Mesenchymal stem cell (in vitro differentiated cells and primary cell): Measurements from ENCODE around the gene SLC39A8.

Experiments
- DNase-seq: peaks from one replicate; pipeline ENCODE4 v3.0.0-alpha.2; 2013
- H2AFZ ChIP-seq: one replicate; pipeline ENCODE4 v1.6.1; 2013; ENCODE audit warnings: low read depth, mild to moderate bottlenecking, control low read depth, inconsistent platforms, low read length, moderate library complexity
- H2AK5ac ChIP-seq: 2 replicates; pipeline ENCODE4 v1.6.1; 2013; ENCODE audit warnings: low read length, moderate library complexity, mild to moderate bottlenecking, inconsistent platforms; ENCODE audit not compliant: severe bottlenecking
- H2BK120ac ChIP-seq: one replicate; pipeline ENCODE4 v1.6.1; 2013; ENCODE audit warnings: low read depth, mild to moderate bottlenecking, inconsistent platforms, low read length, moderate library complexity
- H2BK12ac ChIP-seq, 2 experiments: one replicate each; pipeline ENCODE4 v1.6.1; 2013; ENCODE audit warnings: inconsistent platforms in 2 of 2, low read length in 2 of 2, mild to moderate bottlenecking in 2 of 2, moderate library complexity in 2 of 2, control low read depth in 1 of 2
- H2BK15ac ChIP-seq: one replicate; pipeline ENCODE4 v1.6.1; 2013; ENCODE audit warnings: mild to moderate bottlenecking, low read depth, inconsistent platforms; ENCODE audit not compliant: poor library complexity, severe bottlenecking
- H2BK5ac ChIP-seq: 2 replicates; pipeline ENCODE4 v1.6.1; 2013; ENCODE audit warnings: low read depth, mild to moderate bottlenecking, low read length, control low read depth, inconsistent platforms; ENCODE audit not compliant: poor library complexity, severe bottlenecking
- H3K14ac ChIP-seq, 2 experiments: one replicate each; pipeline ENCODE4 v1.6.1; 2013; ENCODE audit warnings: inconsistent platforms in 2 of 2, low read length in 2 of 2, control low read depth in 1 of 2, mild to moderate bottlenecking in 1 of 2, moderate library complexity in 1 of 2
- H3K18ac ChIP-seq, 2 experiments: one replicate each; pipeline ENCODE4 v1.6.1; 2013; ENCODE audit warnings: inconsistent platforms in 2 of 2, low read length in 2 of 2, control low read depth in 1 of 2, low read depth in 1 of 2, mild to moderate bottlenecking in 1 of 2
- H3K23ac ChIP-seq, 2 experiments: one replicate each; pipeline ENCODE4 v1.6.1; 2013; ENCODE audit warnings: inconsistent platforms in 2 of 2, low read length in 2 of 2, mild to moderate bottlenecking in 2 of 2, moderate library complexity in 2 of 2, control low read depth in 1 of 2
- H3K27ac ChIP-seq: 2 replicates; pipeline ENCODE4 v1.5.1; 2013; ENCODE audit warnings: mild to moderate bottlenecking, moderate library complexity, low read length, control low read depth, inconsistent platforms; ENCODE audit not compliant: poor library complexity, severe bottlenecking
- H3K27me3 ChIP-seq, 2 experiments: 2 replicates each; pipeline versions ENCODE4 v1.6.1 to v1.7.0; 2013; ENCODE audit warnings: low read length in 2 of 2, mild to moderate bottlenecking in 2 of 2, moderate library complexity in 2 of 2, control low read depth in 1 of 2, inconsistent platforms in 1 of 2; ENCODE audit not compliant: control insufficient read depth in 1 of 2, insufficient read depth in 1 of 2
- H3K36me3 ChIP-seq, 2 experiments: 2 replicates each; pipeline versions ENCODE4 v1.6.1 to v1.7.0; 2013; ENCODE audit warnings: low read length in 2 of 2, control low read depth in 1 of 2, inconsistent platforms in 1 of 2, low read depth in 1 of 2, mild to moderate bottlenecking in 1 of 2; ENCODE audit not compliant: insufficient read depth in 2 of 2, control insufficient read depth in 1 of 2
- H3K4ac ChIP-seq, 2 experiments: one replicate each; pipeline ENCODE4 v1.6.1; 2013; ENCODE audit warnings: inconsistent platforms in 2 of 2, low read length in 2 of 2, mild to moderate bottlenecking in 2 of 2, moderate library complexity in 2 of 2, control low read depth in 1 of 2, low read depth in 1 of 2
- H3K4me1 ChIP-seq: 2 replicates; pipeline ENCODE4 v1.6.1; 2013; ENCODE audit warnings: low read depth, low read length, control low read depth; ENCODE audit not compliant: control insufficient read depth, insufficient read depth
- H3K4me2 ChIP-seq: 2 replicates; pipeline ENCODE4 v1.6.1; 2013; ENCODE audit warnings: low read length, mild to moderate bottlenecking, inconsistent platforms; ENCODE audit not compliant: poor library complexity, severe bottlenecking
- H3K4me3 ChIP-seq, 2 experiments: 2 replicates each; pipeline versions ENCODE4 v1.5.1 to v1.7.0; 2013; ENCODE audit warnings: low read length in 2 of 2, mild to moderate bottlenecking in 2 of 2, control low read depth in 1 of 2, low read depth in 1 of 2; ENCODE audit not compliant: insufficient read depth in 1 of 2
- H3K79me1 ChIP-seq: replicated peaks from 2 replicates; pipeline ENCODE4 v1.6.1; 2013; ENCODE audit warnings: mild to moderate bottlenecking, control low read depth, low read length, inconsistent platforms; ENCODE audit not compliant: poor library complexity, severe bottlenecking
- H3K9ac ChIP-seq: 2 replicates; pipeline ENCODE4 v1.7.0; 2013; ENCODE audit warnings: mild to moderate bottlenecking, low read length, moderate library complexity
- H3K9me3 ChIP-seq: 2 replicates; pipeline ENCODE4 v1.7.0; 2013; ENCODE audit warnings: mild to moderate bottlenecking, low read length; ENCODE audit not compliant: control insufficient read depth
- H4K8ac ChIP-seq: one replicate; pipeline ENCODE4 v1.6.1; 2013; ENCODE audit warnings: inconsistent platforms, mild to moderate bottlenecking, low read length, moderate library complexity
- H4K91ac ChIP-seq: one replicate; pipeline ENCODE4 v1.6.1; 2013; ENCODE audit warnings: mild to moderate bottlenecking, low read length, inconsistent platforms
- WGBS: methylation state at CpG from one replicate; pipeline ENCODE4 v1.1.7; 2013; ENCODE audit warnings: mixed read lengths; 5-methylcytosine and 5-hydroxymethylcytosine counted together

SLC39A8 gene

DNA sequence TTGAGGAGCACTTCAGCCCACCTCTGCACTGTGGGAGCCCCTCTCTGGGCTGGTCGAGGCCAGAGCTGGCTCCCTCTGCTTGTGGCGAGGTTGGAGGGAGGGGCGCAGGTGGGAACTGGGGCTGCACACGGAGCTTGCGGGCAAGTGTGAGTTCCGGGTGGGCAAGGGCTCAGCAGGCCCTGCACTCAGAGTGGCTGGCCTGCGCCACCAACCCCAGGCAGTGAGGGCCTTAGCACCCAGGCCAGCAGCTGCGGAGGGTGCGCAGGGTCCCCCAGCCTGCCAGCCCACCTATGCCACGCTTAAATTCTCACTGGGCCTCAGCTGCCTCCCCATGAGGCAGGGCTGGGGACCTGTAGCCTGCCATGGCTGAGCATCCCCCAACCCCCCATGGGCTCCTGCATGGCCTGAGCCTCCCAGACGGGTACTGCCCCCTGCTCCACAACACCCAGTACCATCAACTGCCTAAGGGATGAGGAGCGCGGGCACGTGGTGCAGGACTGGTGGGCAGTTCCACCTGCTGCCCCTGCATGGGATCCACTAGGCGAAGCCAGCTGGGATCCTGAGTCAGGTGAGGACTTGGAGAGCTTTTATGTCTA is 110.9 kb downstream of the SLC39A8 start:
- Histone ChIP-seq H3K27me3 (no peaks in the 10 kb centered on the region), H3K14ac (peak overlapping the region in 1 of 2 experiments; percentile 57), H2BK15ac (no peak overlapping the region), H3K9ac (no peak overlapping the region), H3K79me1 (no peaks in the 10 kb centered on the region), H3K4me3 (no peak overlapping the region), H3K23ac (no peak overlapping the region), H3K4ac (no peak overlapping the region), H2AK5ac (no peak overlapping the region), H2BK5ac (no peak overlapping the region), H3K27ac (no peak overlapping the region), H4K8ac (no peak overlapping the region), H2AFZ (no peak overlapping the region), H2BK12ac (no peak overlapping the region), H3K18ac (no peak overlapping the region), H2BK120ac (no peak overlapping the region), H3K4me1 (no peaks in the 10 kb centered on the region), H3K36me3 (no peaks in the 10 kb centered on the region), H4K91ac (no peak overlapping the region), H3K4me2 (no peak overlapping the region), H3K9me3 (no peaks in the 10 kb centered on the region)
- WGBS = 90% methylated on average over 15 of the region's 15 CpGs
- DNase-seq = no peak

DNA sequence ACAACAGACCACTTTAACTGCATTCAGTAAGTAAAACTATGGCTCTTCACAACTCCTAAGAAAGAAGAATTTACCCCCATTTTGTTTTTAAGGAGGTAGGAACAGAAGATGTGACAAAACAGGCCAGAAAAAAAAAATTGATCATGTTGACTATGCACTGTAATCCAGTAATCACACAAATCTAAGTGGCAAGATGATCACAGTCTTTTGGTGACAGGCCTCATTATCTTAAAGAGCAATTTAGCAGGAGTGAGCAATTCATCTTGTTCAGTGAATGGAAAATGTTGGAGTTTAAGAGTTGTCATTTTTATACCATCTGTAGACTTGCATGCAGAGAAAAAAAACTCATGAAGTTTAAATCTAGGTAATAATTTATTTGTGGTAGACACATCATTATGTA is 115.1 kb downstream of the SLC39A8 start:
- H3K27me3 ChIP-seq = no peaks in the 10 kb centered on the region
- H3K79me1 ChIP-seq = no peaks in the 10 kb centered on the region
- no peak overlapping the region for H3K4me2 ChIP-seq
- no peak overlapping the region for H4K8ac ChIP-seq
- no peak overlapping the region for H3K27ac ChIP-seq
- no peak overlapping the region for H4K91ac ChIP-seq
- no peak overlapping the region for H3K18ac ChIP-seq
- H3K9ac ChIP-seq = no peak overlapping the region
- no peak overlapping the region for H2AK5ac ChIP-seq
- no peak overlapping the region for H2BK5ac ChIP-seq
- no peak overlapping the region for H3K23ac ChIP-seq
- H3K14ac ChIP-seq = no peak overlapping the region
- no peak for DNase-seq
- no peak overlapping the region for H2BK12ac ChIP-seq
- H3K36me3 ChIP-seq = no peaks in the 10 kb centered on the region
- no peak overlapping the region for H3K4ac ChIP-seq
- no peak overlapping the region for H2BK15ac ChIP-seq
- H3K4me3 ChIP-seq = no peak overlapping the region
- H3K4me1 ChIP-seq = no peaks in the 10 kb centered on the region
- no peak overlapping the region for H2AFZ ChIP-seq
- no peaks in the 10 kb centered on the region for H3K9me3 ChIP-seq
- no peak overlapping the region for H2BK120ac ChIP-seq

DNA sequence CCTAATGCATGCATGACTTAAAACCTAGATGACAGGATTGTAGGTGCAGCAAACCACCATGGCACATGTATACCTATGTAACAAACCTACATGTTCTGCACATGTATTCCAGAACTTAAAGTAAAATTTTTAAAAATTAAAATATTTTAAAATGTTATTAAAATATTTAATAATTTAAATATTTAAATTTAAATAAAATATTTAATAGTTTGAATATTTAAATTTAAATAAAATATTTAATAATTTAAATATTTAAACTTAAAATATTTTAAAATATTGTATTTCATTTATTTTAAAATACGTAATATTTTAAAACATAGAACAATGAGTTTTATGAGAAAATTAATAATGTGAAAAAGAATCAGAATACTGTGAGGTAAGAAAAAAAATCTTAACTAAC is 117.9 kb downstream of the SLC39A8 start:
- Histone ChIP-seq H4K8ac (no peak overlapping the region), H2BK5ac (no peak overlapping the region), H3K4me3 (no peak overlapping the region), H3K4ac (no peak overlapping the region), H4K91ac (no peak overlapping the region), H3K27ac (no peak overlapping the region), H3K27me3 (no peaks in the 10 kb centered on the region), H3K4me2 (no peak overlapping the region), H3K18ac (no peak overlapping the region), H3K4me1 (no peaks in the 10 kb centered on the region), H3K14ac (no peak overlapping the region), H3K36me3 (no peaks in the 10 kb centered on the region), H3K9me3 (no peaks in the 10 kb centered on the region), H2BK120ac (no peak overlapping the region), H3K9ac (no peak overlapping the region), H3K79me1 (no peaks in the 10 kb centered on the region), H2BK12ac (no peak overlapping the region), H2BK15ac (no peak overlapping the region), H2AFZ (no peak overlapping the region), H3K23ac (no peak overlapping the region), H2AK5ac (no peak overlapping the region)
- DNase-seq = no peak
- WGBS = no CpG with 5 or more reads among the region's 1 CpG

DNA sequence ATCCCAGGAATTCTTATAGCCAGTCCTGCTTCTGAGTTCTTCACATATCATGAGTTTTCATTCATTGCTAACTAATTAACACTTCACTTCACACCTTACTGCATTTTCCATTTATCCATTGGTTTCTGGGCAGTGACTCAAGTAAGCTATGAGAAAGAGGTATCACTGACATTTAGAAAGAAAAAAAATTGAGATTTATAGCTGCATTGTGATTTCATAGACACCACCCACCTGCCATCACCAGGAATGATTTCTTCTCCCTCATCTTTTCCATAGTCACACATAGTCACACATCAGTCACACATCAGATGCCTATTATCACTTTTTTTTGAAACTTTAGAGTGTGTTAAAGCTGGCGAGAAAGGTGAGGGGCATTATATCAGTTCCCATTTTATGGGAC is 121.8 kb downstream of the SLC39A8 start:
- no peak overlapping the region for H3K18ac ChIP-seq
- no peak overlapping the region for H3K4me2 ChIP-seq
- no peak overlapping the region for H4K91ac ChIP-seq
- H2BK12ac ChIP-seq = no peak overlapping the region
- no peak for DNase-seq
- no peaks in the 10 kb centered on the region for H3K9me3 ChIP-seq
- H2BK5ac ChIP-seq = no peak overlapping the region
- no CpG with 5 or more reads among the region's 1 CpG for WGBS
- no peak overlapping the region for H2AFZ ChIP-seq
- no peak overlapping the region for H3K4ac ChIP-seq
- H3K4me3 ChIP-seq = no peak overlapping the region
- no peak overlapping the region for H4K8ac ChIP-seq
- H3K9ac ChIP-seq = no peak overlapping the region
- no peaks in the 10 kb centered on the region for H3K4me1 ChIP-seq
- H2AK5ac ChIP-seq = no peak overlapping the region
- H3K36me3 ChIP-seq = no peaks in the 10 kb centered on the region
- H3K27me3 ChIP-seq = no peaks in the 10 kb centered on the region
- H2BK15ac ChIP-seq = no peak overlapping the region
- no peak overlapping the region for H3K27ac ChIP-seq
- no peak overlapping the region for H3K14ac ChIP-seq
- no peak overlapping the region for H3K23ac ChIP-seq
- H2BK120ac ChIP-seq = no peak overlapping the region
- H3K79me1 ChIP-seq = no peaks in the 10 kb centered on the region
